Measurements from ENCODE around the gene CRELD1. TPM values are rescaled to one million over a fixed set of nuclear protein-coding genes. Genes with fewer than 3 reads are reported as not detected.

The CRELD1 gene
- total and polyA plus RNA-seq, 9 of the 15 experiments (the other 6 are each of a cell fraction or from before 2014, with no cell fraction given): 3.3 to 25.8 (median 16.5) TPM

- DNase-seq (ENCODE audit: extremely low read depth in 1 of 4, low spot score in 3 of 4): peak; percentile 87 to 94 (median 92)
- Histone ChIP-seq H3K27ac (ENCODE audit: extremely low read depth, low read depth, low read length) (peak within 1 kb of the TSS; percentile 62; the same call in 2 of the 3 replicates), H3K4me2 (ENCODE audit: insufficient read depth, low read length) (peak within 1 kb of the TSS; percentile 87), H3K79me2 (ENCODE audit: control insufficient read depth, insufficient read depth, low read length) (no peaks in the 10 kb centered on the region), H3K9me1 (ENCODE audit: control insufficient read depth, insufficient read depth, low read length) (peaks cover 3% of the 10 kb centered on the region), H3K9me3 (replicated peaks; ENCODE audit: control insufficient read depth, insufficient read depth, low read depth, low read length) (no peaks in the 10 kb centered on the region), H3K36me3 (ENCODE audit: control insufficient read depth, insufficient read depth, low read length) (no peaks in the 10 kb centered on the region), H3K4me1 (replicated peaks in 1 of 2; ENCODE audit: control insufficient read depth in 2 of 2, insufficient read depth in 2 of 2, low read length in 2 of 2) (peaks cover 22 to 41% of the 10 kb centered on the region in 2 experiments), H3K27me3 (ENCODE audit: control insufficient read depth in 2 of 2, insufficient read depth in 2 of 2, low read length in 2 of 2) (no peaks in the 10 kb centered on the region), H2AFZ (ENCODE audit: low read depth, low read length) (peak within 1 kb of the TSS; percentile 94), H4K20me1 (replicated peaks; ENCODE audit: control insufficient read depth, insufficient read depth, low read length) (no peaks in the 10 kb centered on the region), H3K9ac (ENCODE audit: insufficient read depth in 1 of 2, low read depth in 2 of 2, low read length in 2 of 2) (peak within 1 kb of the TSS; percentile 73 to 91), H3K4me3 (peak within 1 kb of the TSS; percentile 39)
- in situ Hi-C loops (cut with MboI): no loop called here
- peak; percentile 98 for FAIRE-seq
- peak; percentile 95 for ATAC-seq
- POLR2A ChIA-PET: interaction anchor here (0.7 to 1.9 kb wide), 12 partner anchors 8 to 140 kb away, joined by 3 to 8 read pairs (median 3); partner anchors contain the start of gene CRELD1
- intact Hi-C loops (cut with micrococcal nuclease): loop anchor here (5.0 kb wide), 1 partner anchor 55 kb away; no protein-coding TSS in a partner anchor
- BruUV-seq (replicated peaks): TSS peak; percentile 74
- 20% methylated on average over 19 of the region's 19 CpGs for WGBS (ENCODE audit: insufficient coverage, low coverage, missing lambda C conversion rate)
- CTCF ChIA-PET (ENCODE audit: low intra/inter-chr PET ratio): no interaction called here
- TF ChIP-seq POLR2B (IDR thresholded peaks at IDR 0.05; ENCODE audit: low read depth, partially characterized antibody) (peak; percentile 33), EGR1 (conservative IDR thresholded peaks at IDR 0.05) (peak; percentile 82), MYC (IDR thresholded peaks at IDR 0.05; ENCODE audit: low read depth, low read length) (peak; percentile 62), MYC (CRISPR knock-in tag; IDR thresholded peaks at IDR 0.05; ENCODE audit: borderline replicate concordance, low read depth) (no peak), EHMT2 (IDR thresholded peaks at IDR 0.05) (no peak), NR4A1 (CRISPR knock-in tag; IDR thresholded peaks at IDR 0.05) (no peak), NR4A1 (tag; IDR thresholded peaks at IDR 0.05) (peak; percentile 31; the same call in 1 of the 2 replicates), ID3 (CRISPR knock-in tag; IDR thresholded peaks at IDR 0.05) (no peak), ID3 (tag; IDR thresholded peaks at IDR 0.05) (0 out of 2 replicates have a peak, but pooled peaks have one; percentile 45), HDAC1 (IDR thresholded peaks at IDR 0.05) (peak in 1 of 2 experiments; percentile 14; a peak in 1 of 4 replicates), FOXK2 (conservative IDR thresholded peaks at IDR 0.05 in 1 of 2, IDR thresholded peaks at IDR 0.05 in 1 of 2; ENCODE audit: low read depth in 2 of 2) (0 out of 4 replicates have a peak, but pooled peaks of 1 of the 2 experiments have one; percentile 36), CC2D1A (IDR thresholded peaks at IDR 0.05) (no peak), KDM5B (IDR thresholded peaks at IDR 0.05; ENCODE audit: insufficient replicate concordance, low read depth, low read length) (peak; percentile 57), MNT (conservative IDR thresholded peaks at IDR 0.05) (peak in 1 of 2 experiments; percentile 41; a peak in 1 of 4 replicates), GABPB1 (CRISPR knock-in tag; IDR thresholded peaks at IDR 0.05) (0 out of 2 replicates have a peak, but pooled peaks have one; percentile 39), NFIC (IDR thresholded peaks at IDR 0.05) (peak; percentile 31)
Measured at GRCh38 chr3:9916734-9917680, 16.6 kb upstream of the CRELD1 start, which contains the start of gene IL17RC. Gene IL17RC, plus strand, starts transcription at chr3:9917098. Its CDS starts 218 bp downstream, at chr3:9917316.
